Stimulated activated naive CD4-positive, alpha-beta T cell treated with Interleukin-2 at 50 U/mL for 16 hours (primary cell): ENCODE measurements around the gene TSPAN9.

ENCODE experiments used
- DNase-seq: peaks from one replicate; lab custom pipeline; 2025; lab: John Stamatoyannopoulos, UW

Gene TSPAN9

GRCh38 chr12:3187846-3188770 is 110.9 kb downstream of the TSPAN9 start:
- DNase-seq = no peak

- DNase-seq = no peak
These were observed 112.1 kb downstream of the TSPAN9 start for GRCh38 chr12:3189282-3189681.

- no peak for DNase-seq
These were observed 112.9 kb downstream of the TSPAN9 start for GRCh38 chr12:3190101-3190500.

GRCh38 chr12:3191450-3191849 is 114.3 kb downstream of the TSPAN9 start:
- DNase-seq = no peak

- no peak for DNase-seq
These were observed 115.0 kb downstream of the TSPAN9 start for GRCh38 chr12:3192221-3192620.

GRCh38 chr12:3193131-3193530 is 116.0 kb downstream of the TSPAN9 start:
- no peak for DNase-seq

GRCh38 chr12:3193755-3194154 is 116.6 kb downstream of the TSPAN9 start:
- no peak for DNase-seq

GRCh38 chr12:3195337-3195736 is 118.2 kb downstream of the TSPAN9 start:
- no peak for DNase-seq

- no peak for DNase-seq
These were observed 118.8 kb downstream of the TSPAN9 start for GRCh38 chr12:3195859-3196483.

GRCh38 chr12:3196488-3196887 is 119.3 kb downstream of the TSPAN9 start:
- no peak for DNase-seq

- no peak for DNase-seq
These were observed 120.1 kb downstream of the TSPAN9 start for GRCh38 chr12:3197131-3197818.

- DNase-seq = no peak
These were observed 122.4 kb downstream of the TSPAN9 start for GRCh38 chr12:3199551-3200031.

GRCh38 chr12:3200032-3200617 is 122.9 kb downstream of the TSPAN9 start:
- DNase-seq = no peak

GRCh38 chr12:3200814-3201233 is 123.6 kb downstream of the TSPAN9 start:
- DNase-seq = no peak

GRCh38 chr12:3201339-3202051 is 124.3 kb downstream of the TSPAN9 start:
- no peak for DNase-seq

- no peak for DNase-seq
These were observed 124.9 kb downstream of the TSPAN9 start for GRCh38 chr12:3202096-3202495.

GRCh38 chr12:3202734-3203446 is 125.7 kb downstream of the TSPAN9 start:
- peak; percentile 13 for DNase-seq

GRCh38 chr12:3203713-3204112 is 126.5 kb downstream of the TSPAN9 start:
- no peak for DNase-seq

- DNase-seq = no peak
These were observed 127.0 kb downstream of the TSPAN9 start for GRCh38 chr12:3204143-3204542.

- no peak for DNase-seq
These were observed 127.8 kb downstream of the TSPAN9 start for GRCh38 chr12:3204730-3205531.
